Dermis blood vessel endothelial cell (primary cell): ENCODE results near the gene CCDC158. TPM values are rescaled to one million over a fixed set of nuclear protein-coding genes. Genes with fewer than 3 reads are reported as not detected.
"Not testable (repeated sequence)": the region's sequence is repeated elsewhere in the genome, so short reads cannot be mapped to it uniquely, and the experiment has no call there.

Experiments used
- DNase-seq: peaks from one replicate; pipeline ENCODE4 v3.0.0; 2010
- total RNA-seq: library from RNA; depleted of rRNA; stranded (reverse); fragments of >200 nt; gene quantifications from 2 replicates; pipeline ENCODE4 v1.2.3, GENCODE V29; 2014

CCDC158 gene
- total RNA-seq, 1 donor from 2014 or later: not detected

DNA sequence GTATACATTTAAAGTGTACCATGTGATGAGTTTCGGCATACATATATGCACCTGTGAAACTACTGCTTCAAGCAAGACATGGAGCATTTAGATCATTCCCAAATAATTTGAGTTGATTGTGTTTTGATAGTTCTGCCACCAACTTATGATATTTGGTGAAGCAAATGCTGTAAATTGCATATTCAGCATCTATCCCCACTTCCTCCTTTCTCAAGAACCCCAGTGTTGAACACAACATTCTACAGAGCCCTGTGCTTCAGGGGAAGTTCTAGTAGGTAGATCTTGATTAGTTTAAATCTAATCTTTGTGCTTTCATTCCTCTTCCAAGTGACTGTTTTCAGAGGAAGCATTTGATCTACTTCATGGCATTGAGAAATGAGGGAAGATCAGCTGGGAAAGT is 8.7 kb upstream of the CCDC158 start:
- no peak for DNase-seq

DNA sequence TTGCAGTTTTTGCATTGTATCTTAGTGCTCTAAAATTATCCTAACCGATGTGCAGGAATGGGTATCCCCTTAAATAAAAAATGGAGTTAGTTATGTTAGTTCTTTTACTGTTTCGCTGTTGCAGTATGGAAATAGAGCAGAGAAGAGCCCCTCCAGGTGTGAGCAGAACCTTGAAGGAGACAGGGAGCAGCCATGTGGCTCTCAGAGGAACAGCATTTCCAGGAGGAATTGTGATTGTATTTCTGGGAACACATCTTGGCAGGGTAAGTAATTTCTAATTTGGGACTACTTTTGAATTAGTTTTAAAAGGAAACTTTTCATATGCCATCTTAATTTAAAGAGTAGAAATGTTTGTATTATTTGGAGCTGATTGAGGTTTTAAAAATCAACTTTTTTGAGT is 5.3 kb upstream of the CCDC158 start:
- DNase-seq: no peak

DNA sequence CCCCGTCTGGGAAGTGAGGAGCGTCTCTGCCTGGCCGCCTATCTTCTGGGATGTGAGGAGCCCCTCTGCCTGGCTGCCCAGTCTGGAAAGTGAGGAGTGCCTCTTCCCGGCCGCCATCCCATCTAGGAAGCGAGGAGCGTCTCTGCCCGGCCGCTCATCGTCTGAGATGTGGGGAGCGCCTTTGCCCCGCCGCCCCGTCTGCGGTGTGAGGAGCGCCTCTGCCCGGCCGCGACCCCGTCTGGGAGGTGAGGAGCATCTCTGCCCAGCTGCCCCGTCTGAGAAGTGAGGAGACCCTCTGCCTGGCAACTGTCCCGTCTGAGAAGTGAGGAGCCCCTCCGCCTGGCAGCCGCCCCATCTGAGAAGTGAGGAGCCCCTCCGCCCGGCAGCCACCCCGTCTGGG is 2.2 kb upstream of the CCDC158 start:
- DNase-seq: not testable (repeated sequence)

DNA sequence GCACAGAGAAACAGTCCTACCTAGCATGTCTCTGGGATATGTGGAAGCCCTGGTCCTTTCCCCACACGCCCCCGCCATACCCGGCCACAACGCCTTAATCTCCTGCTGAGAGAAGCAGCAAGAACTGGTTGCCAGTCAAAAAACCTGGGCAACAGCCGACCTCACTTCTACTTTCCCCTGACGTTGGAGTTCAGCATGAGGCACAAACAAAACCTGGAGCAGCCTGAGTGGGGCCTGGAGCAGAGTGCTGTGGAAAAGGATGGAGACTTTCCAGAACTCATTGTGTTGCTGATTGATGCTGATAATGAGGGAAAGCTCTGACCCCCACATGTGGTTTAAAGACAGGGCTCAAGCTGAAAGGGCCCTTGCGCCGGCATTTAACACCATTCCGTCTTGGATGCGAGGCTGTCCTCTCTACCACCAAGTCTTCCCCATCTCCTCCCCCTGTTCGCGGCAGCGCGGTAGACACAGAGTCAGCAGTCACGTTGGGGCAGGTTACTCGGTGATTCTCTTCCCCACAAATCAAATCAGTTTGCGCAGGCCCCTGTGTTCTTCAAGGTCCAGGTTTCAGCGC is 666 bp downstream of the CCDC158 start:
- no peak for DNase-seq

DNA sequence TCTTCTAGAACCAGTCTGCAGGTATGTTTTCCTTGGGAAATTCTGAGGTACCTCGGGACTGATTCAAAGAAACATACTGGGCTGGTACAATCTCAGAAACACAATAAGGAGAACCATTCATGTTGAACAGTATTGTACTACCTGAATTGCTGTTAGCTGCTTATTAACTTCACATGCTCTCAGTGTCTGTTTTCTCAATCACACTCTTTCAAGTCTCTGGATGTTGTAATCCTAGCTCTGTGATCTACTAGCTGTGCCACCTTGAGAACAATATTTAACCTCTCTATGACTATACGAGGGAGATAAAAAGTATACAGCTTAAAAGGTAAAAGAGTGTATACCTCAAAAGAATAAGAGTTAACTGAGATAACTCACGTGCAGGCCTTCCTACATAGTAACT is 10.3 kb downstream of the CCDC158 start:
- DNase-seq: no peak

- no peak for DNase-seq
Observed at GRCh38 chr4:76407440-76408119, 13.4 kb downstream of the CCDC158 start.

DNA sequence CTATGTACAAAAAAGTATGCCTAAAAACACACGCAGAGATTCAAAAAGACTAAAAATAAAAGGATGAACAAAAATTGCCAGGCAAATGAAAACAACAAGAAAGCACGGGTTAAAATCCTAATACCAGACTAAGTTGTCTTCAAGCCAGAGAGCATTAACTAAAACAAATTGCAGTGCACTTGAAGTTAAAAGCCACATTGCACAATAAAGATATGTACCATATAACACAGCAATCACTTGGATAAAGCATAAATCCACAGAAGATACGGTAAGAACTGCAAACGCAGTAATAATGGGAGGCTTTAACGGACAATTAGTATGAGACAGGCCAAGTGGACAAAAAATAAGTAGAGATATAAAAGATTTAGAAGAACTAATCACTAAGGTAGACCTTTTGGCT is 14.9 kb downstream of the CCDC158 start:
- DNase-seq: no peak

DNA sequence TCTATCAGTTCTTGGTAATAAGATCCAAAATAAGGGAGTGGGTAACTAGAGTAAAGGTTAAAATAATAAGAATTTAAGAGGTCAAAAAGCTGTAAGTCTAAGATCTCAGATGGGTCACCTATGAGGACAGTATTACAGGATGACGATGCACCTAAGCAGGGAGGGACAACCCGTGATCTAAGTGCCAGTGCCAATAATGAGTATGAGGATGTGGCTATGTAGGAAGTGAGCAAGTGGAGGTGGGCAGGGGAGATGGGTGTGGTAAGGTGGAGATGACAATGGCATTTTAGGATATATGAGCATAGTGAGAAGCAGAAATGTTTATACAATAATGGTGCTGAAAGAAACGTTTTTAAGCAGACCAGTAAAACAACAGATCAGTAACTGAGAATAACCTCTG is 19.3 kb downstream of the CCDC158 start:
- no peak for DNase-seq

- no peak for DNase-seq
Observed at GRCh38 chr4:76388160-76388908, 32.6 kb downstream of the CCDC158 start.

DNA sequence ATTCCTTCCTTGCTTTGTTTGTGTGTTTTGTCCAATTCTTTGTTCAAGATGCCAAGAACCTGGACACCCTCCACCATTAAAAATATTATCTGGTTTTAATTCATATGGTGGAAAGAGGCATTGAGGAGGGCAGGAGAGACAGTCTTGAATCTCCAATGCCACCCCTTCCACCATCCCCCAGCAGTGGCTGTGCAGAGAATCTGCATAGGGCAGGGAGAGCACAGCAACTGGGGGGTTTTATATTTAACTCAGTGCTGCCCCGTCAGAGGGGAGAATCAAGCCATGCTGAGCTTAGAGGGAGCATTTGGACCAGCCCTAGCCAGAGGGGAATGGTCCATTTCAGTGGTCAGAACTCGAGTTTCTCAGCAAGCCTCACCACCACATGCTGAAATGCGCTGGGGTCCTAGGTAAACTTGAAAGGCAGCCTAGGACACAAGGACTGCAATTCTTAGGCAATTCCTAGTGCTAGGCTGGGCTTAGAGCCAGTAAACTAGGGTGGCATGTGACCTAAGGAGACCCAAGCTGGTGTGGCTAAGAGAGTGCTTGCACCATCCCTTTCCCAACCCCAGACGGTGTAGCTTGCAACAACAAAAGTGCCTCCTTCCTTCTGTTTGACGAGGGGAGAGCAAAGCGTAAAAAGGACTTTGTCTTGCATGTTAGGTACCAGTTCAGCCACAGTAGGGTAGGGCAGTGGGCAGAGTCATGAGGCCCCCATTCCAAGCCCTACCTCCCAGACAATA is 34.2 kb downstream of the CCDC158 start:
- DNase-seq: no peak

GRCh38 chr4:76385974-76386373 is 35.0 kb downstream of the CCDC158 start:
- no peak for DNase-seq

DNA sequence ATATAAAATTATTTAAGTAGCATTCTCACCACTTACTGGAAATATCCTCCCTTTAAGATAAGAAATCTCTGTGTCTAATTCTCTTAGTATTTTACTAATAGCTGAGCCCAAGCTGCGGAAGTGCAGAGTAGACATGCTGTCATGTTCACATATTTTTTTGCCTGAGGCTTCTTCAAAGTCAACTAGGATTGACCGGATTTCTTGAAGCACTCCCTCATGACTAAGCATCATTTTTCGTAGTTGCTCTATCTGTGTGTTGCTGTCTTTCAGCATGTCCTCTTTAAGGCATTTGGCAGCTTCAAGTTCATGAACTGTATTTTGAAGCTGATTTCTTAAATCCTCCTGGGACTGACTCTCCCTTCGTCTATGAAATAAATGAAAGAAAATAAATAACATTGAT is 36.9 kb downstream of the CCDC158 start:
- DNase-seq: no peak

- no peak for DNase-seq
Observed at GRCh38 chr4:76383001-76383400, 37.9 kb downstream of the CCDC158 start.

DNA sequence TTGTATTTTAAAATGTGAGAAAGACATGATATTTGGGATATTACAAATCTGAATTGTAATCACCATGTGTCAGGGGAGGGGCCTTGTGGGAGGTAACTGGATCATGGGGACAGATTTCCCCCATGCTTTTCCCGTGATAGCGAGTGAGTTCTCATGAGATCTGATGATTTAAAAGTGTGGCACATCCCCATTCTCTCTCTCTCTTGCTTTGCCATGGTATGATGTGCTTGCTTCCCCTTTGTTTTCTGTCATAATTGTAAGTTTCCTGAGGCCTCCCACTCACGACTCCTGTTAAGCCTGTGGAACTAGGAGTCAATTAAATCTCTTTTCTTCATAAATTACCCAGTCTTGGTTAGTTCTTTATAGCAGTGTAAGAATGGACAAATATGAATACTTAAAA is 39.0 kb downstream of the CCDC158 start:
- no peak for DNase-seq

GRCh38 chr4:76380561-76380960 is 40.4 kb downstream of the CCDC158 start:
- no peak for DNase-seq

DNA sequence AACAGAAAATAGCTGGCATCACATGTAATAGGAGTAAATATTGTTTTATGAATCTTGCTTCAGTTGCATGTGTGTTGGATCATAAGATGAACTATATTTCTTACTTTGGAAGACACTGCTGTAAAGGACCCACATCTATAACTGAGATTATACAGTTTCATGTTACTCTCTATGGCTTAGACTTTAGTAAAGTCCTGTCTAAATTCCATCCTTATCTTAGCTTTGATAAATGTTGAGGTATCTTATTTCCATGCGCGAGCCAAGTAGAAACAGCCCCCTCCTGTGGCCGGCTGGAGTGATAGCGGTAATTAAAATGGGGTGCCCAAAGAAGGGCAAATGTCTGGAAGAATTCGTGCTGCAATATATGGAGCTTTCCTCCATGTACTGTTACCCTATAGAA is 43.0 kb downstream of the CCDC158 start:
- peak; percentile 64 for DNase-seq

DNA sequence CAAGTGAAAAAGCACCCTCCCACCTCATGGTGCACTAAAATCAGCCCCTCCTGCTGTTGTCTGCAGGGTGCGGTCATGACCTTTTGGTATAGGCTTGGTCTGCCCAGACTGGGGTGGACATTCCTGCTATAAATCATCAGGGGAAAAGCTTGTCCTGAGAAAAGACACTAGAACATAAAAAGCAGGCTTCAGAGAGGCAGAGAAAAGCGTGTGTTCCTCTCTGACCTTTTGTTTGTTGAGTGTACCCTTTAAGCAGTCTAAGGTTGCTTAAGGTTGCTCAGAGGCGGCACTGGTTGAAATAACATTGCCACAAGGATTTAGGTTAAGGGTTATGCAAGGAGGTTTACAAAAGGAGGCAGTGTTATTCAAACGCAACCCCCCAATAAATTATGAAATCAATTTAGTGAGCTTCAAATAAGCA is 43.5 kb downstream of the CCDC158 start:
- no peak for DNase-seq

DNA sequence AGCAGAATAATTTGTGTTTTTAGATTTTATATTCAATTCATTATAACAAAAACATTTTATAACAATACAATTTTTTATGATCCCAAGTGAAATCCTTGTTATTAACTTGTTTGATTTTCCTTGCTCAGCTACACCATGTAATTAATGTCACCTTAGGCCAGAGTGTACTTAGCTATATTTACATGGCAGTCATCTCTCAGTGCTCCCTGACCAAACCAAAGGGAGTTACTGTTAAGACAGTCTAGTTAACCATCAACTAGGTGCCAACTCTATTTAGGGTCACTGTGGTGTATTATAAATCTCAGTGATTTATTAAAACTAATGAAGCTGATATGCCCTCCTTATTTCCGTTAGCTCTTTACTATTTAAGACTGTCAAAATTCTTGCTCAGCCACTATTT is 44.4 kb downstream of the CCDC158 start:
- no peak for DNase-seq

DNA sequence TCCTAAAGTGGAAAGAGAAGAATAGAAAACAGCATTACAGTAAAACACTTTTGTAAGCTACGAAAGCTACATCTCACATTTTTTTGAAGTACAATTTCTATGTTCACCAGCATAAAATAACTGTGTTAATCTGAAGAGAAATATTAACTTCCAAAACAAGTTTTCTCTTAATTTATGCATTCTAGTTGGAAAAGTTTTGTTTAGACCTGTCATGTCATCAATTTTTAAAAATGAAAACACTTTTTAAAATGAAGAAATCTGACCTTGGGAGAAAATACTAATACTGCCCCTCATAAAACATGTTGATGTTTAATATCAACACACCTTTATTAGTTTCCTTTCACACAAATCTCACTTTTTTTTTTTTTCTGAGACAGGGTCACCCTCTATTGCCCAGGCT is 45.2 kb downstream of the CCDC158 start:
- no peak for DNase-seq

DNA sequence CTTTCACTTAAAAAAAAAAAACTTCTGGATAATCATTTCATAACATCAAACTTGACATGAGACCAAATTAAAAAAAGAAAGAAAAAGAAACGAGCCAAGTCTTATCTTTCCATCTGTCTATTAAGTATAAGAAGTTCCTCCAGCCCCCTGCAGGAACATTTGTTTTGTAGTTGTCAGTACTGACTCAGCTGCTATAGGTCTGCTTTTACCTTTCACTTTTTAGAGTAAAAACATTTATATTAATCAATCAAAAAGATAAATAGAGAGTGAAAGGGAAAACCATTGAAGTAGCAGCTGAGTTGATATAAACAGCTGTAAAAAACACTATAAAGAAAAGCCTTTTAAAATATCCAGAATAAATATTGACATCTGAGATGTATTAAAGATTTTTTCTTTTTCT is 46.1 kb downstream of the CCDC158 start:
- peak; percentile 26 for DNase-seq

GRCh38 chr4:76373919-76374552 is 46.9 kb downstream of the CCDC158 start:
- peak; percentile 67 for DNase-seq

- DNase-seq: no peak
Observed at GRCh38 chr4:76366737-76367136, 54.2 kb downstream of the CCDC158 start.

- no peak for DNase-seq
Observed at GRCh38 chr4:76365636-76366035, 55.3 kb downstream of the CCDC158 start.
